ENCODE results near the gene GARS1.

The GARS1 gene

GRCh38 chr7:30656006-30656957 is 61.6 kb downstream of the GARS1 start:
- DNase-seq: no peak

GRCh38 chr7:30657131-30657530 is 62.5 kb downstream of the GARS1 start:
- no peak for DNase-seq

DNA sequence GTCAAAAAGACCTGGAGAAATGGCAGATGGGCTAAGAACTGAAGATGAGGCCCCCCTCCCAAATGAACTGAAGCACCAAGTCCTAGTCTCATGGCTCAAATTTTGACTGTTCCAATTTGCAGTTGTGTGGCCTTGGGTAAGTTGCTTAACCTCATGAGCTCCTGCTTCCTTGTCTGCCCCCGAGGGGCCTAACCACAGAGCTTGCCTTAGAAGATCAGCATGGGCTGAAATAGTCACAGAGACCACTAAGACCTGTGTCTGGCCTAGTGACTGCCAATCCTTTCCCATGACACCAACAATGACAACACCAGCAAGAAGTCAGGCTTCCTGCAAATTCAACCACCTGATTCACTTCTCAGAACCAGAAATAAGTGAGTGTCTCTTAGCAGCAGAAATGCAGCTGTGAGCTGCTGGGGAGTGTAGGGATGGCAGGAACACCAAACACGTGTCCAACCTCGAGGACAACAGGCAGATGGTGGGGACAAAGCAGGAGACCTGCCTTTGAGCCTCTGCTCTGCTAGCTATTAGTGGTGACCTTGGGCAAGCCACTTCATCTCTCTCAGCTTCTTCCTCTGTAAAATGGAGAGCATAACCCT is 63.9 kb downstream of the GARS1 start:
- DNase-seq: no peak

GRCh38 chr7:30659312-30659711 is 64.6 kb downstream of the GARS1 start:
- DNase-seq: no peak

DNA sequence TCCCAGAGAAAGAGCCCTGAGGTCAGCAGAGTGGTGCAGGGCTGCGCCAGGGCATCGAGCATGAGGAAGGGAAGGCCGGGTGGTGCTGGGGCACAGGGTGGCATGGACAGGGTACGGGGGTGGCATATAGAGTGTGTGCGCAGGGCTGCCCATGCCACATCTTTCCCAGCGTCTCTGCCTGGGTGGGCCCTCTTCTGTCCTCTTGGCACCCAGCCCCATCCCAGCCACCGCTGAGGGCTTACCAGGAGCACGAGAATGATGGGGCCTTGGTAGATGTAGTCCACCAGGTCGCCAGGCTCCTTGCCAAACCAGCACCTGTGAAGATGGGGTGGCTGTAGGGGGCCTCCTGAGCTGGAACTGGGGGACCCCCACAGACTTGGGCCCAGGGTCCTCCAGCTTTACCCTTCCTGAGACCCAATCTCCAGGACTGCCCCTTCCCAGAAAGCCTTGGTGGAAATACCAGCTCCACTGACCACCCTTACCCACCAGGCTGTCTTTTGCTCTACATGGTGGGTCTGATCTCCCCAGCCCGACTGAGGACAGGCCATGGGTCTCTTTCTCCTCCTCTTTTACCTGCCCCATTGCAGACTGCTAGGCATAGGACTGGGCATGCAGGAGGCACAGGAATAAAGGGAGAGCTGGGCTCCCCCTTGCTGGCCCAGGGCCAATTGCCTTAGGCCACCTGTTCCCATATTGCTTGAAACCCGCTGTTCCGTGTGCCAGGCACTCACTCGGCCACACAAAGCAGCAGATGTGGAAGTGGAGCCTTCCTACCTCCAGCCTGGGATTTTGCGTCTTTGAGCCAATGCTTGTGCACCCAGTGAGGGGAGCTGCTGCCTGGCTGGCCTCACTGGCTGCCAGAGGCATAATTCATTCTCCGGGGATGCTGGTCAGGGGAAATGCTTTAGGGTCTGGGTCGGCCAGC is 65.9 kb downstream of the GARS1 start:
- DNase-seq: no peak

GRCh38 chr7:30661926-30662325 is 67.2 kb downstream of the GARS1 start:
- DNase-seq: no peak

DNA sequence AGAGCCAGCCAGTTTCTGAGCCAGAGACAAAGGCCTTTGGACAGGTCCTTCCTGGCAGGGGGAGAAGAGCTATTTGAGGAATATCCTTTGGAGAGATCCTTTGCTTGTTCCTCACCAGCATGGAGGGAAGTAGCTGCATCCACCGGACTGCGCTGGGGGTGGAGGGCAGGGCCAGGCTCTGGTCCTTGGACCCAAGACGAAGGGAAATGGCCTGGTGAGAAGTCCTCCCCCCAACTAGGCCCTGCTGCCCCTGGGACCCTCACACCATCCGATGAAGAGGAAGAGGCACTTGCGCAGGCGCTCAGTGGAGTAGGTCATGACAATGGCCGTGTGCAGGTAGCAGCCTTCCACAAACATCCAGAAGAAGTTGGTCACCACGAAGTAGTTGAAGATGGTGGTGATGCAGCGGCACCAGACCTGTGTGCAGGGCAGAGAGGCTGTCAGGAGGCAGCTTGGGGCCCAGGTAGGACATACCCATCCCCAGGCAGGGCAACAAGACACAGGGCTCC is 67.8 kb downstream of the GARS1 start:
- no peak for DNase-seq

GRCh38 chr7:30663414-30663813 is 68.7 kb downstream of the GARS1 start:
- DNase-seq: no peak

DNA sequence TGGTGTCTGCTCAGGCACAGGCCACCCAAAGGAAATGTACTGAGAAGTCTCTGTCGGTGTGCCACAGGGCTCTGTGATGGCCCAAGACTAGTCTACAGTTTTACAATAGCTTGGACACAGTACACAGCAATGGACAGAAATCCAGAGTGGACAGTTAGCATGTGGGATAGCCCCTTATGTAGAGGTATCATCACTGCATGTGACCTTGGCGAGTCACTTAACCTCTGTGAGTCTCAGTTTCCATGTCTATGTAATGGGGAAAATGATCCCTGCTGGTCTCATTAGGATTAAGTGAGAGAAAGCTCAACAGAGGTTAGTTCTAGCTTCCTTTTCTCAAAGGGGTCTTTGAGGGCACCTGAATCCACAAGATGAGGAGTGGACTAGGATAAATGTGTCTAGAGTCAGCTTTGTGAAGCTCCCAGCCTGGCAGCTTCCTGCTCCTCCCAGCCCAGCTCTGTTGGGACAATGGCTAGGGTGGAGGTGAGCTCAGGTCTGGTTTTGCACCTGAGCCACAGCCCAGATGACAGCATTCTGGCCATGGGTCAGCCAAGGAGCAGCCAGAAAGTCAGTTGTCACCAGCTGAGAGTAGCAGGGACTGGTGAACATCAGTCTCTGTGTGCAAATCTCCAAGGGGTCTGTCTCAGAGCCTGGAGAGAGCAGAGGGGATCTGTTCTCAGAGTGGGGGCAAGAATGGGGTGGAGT is 69.7 kb downstream of the GARS1 start:
- no peak for DNase-seq

- DNase-seq: no peak
These were observed 70.4 kb downstream of the GARS1 start for GRCh38 chr7:30665043-30665442.

DNA sequence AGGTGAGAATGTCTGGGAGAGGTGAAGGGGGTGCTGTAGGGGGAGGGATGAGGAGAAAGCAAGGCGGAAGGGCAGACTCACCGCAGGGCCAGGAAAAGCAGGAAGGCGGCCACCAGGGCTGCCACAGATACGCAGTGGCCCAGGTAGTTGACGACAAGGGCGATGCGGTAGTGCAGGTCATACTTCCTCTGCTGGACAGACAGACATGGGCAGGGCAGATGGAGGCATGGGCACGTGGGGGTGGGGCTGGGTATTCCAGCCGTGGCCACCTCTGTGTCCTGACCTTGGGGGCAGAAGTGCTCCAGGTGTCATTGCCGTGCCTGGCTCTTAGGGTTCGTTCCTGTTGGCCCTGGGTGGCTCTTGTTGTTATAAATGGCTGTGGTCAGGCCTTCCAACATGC is 70.8 kb downstream of the GARS1 start:
- DNase-seq: no peak

GRCh38 chr7:30667172-30667571 is 72.5 kb downstream of the GARS1 start:
- DNase-seq: no peak

- DNase-seq: no peak
These were observed 73.4 kb downstream of the GARS1 start for GRCh38 chr7:30668102-30668501.

GRCh38 chr7:30671793-30672465 is 77.3 kb downstream of the GARS1 start:
- no peak for DNase-seq

DNA sequence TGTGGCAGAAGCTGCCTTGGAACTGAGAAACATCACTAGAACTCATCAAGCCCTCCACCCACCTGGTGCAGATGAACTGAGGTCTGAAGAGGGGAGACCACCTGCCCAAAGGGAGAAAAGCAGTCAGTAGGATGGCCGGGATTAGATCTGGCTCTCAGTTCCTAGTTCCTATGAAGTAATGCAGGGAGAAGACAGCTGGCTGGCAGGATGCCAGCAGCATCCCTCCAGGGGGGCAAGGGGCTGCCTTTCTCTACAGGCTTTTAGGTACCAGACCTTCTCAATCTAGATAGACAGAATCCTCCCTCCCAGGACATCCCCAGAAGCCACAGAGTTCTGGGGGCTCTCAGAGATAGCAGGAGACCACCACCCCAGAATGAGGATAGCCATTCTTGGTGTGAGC is 79.7 kb downstream of the GARS1 start:
- no peak for DNase-seq

- no peak for DNase-seq
These were observed 80.2 kb downstream of the GARS1 start for GRCh38 chr7:30674876-30675275.

DNA sequence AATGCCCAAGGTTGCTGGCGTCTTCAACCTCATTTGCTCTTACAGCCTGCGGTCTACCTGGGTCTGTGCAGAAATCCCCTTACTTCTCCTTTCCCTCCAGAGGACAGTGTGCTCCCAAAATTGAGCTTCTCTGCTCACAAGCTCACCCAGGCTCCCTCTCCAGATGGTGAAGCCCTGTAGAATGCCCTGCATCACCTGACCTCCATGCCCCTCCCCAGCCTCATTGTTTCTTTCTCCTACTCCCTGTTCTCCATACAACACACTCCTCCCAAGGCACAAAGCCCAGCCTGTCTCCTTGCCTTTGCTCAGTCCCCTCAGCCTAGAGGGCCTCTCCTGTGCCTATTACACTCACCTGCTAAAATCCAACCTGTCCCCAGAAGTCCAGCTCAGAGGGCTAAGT is 84.1 kb downstream of the GARS1 start:
- DNase-seq: no peak

- no peak for DNase-seq
These were observed 85.0 kb downstream of the GARS1 start for GRCh38 chr7:30679664-30680063.

DNA sequence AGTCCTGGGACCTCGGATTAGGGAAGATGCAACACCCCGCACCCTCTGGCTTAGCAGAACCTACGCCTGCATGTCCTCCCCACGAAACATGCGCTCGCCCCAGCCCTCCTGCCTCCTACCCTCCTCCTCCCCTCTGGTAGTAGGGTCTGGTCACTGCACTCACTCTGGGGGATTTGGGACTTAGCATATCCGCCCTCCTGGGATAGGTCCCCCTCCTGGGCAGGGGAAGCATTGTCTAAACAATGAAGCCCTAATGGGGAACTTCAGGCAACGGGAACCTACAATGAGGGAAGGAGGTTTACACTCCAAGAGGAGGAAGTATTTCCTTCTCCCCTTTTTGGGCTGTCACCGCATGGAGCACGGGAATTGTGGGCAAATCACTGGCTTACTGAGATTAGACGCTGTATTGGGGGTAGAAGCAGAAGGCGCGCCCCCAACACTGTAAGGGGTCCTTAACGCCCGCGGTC is 86.7 kb downstream of the GARS1 start:
- no peak for DNase-seq

DNA sequence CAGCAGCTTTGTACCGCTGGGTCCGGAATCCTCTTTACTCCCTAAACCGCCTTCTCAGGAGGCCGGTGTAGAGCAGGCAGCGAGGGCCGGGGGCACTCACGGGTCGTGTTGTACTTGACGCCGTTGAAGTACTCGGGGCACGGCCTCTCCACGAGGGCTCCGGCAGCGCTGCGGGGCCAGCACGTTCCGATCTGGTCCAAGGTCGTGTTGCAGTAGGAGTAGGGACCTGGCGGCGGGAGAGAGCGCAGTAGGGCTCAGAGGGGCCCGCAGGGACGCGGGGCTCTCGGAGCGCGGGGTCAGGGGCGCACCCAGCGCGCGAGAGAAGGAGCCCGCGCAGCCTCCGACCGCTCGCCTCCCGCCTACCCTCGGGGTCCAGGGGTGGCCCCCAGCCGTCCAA is 87.1 kb downstream of the GARS1 start:
- no peak for DNase-seq

DNA sequence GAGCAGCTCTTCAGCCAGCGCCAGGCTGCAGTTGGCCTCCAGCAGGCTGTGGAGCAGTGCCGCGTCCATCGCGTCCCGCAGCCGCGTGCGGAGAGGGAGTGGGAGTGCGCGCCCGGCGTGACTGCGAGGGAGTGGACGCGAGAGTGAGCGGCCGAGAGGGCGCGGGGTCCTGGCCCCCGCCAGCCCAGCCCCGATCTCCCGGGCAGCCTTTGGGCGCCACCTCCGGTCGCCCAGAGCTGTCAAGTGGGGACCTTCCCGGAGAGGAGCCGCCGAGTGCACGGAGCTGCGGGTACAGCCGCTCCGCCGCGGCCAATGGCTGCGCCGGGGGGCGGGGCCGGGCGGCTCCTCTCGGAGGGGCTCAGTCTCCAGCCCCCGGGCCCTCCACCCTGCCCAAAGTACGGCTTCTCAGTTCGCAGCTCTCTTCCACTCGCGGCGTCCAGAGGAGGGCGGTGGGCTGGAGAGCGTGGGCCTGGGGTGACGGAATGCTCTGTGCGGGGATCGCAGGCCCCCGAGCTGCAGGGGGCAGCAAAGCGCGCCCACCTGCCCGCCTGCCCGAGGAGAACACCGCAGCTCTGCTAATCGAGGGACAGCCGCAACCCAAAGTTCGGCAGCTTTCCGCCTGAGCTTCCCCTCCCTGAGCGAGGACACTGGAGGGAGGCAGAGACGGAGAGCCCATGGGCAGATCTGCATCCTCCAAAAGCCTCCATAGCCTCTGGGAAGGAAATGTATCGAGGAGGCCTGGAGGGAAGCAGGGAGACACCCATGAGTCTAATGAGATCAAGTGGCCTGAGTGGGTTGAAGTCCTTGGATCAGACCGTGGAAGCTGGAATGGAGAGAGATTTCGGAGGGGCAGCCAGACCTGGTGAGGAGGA is 87.8 kb downstream of the GARS1 start, which contains the start of gene CRHR2:
TSS of gene CRHR2 (minus strand) at position 245 of the 872 bp plus-strand sequence. CDS start at position 69, 176 bp downstream.
- DNase-seq: no peak
